ENCODE data around the gene ADM2. TPM values are rescaled to one million over a fixed set of nuclear protein-coding genes. Genes with fewer than 3 reads are reported as not detected.

ADM2 gene
- total RNA-seq, 1 experiment from 2014 or later = 11.9 TPM

DNA sequence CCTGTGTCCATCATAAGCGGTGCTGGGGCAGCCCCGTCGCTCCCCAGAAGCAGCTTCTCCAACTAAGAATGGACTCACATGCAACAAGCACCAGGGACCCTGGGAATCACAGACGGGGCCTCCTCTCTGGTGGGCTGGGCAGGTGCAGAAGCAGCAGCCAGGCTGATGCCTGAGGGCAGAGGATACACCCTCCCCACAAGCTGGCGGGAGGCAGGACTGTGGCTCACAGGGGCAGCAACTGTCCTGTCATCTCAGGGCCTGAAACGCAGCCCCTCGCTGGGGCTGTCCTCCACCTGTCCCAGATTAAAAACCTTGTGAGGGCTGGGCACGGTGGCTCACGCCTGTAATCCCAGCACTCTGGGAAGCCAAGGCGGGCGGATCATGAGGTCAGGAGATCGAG lies 3.4 kb upstream of the ADM2 start:
- Histone ChIP-seq H2BK15ac (ENCODE audit: low read depth, low read length) (no peak overlapping the region), H3K18ac (ENCODE audit: insufficient read length, low read depth, low read length) (no peak overlapping the region), H4K91ac (ENCODE audit: insufficient read length, low read depth, low read length) (no peak overlapping the region), H3K23ac (ENCODE audit: insufficient read length, low read depth, low read length) (no peak overlapping the region), H3K79me2 (ENCODE audit: insufficient read depth, low read length) (peaks cover 9% of the 10 kb centered on the region; the same call in 1 of the 2 replicates), H3K27ac (ENCODE audit: insufficient read length, low read depth, low read length) (no peak overlapping the region), H2BK12ac (ENCODE audit: insufficient read length, low read depth, low read length) (no peak overlapping the region), H2BK20ac (ENCODE audit: low read depth, low read length, poor library complexity, severe bottlenecking) (no peak overlapping the region), H3K23me2 (ENCODE audit: insufficient read length, low read depth, low read length, poor library complexity, severe bottlenecking) (peaks cover 18% of the 10 kb centered on the region), H3K9ac (ENCODE audit: extremely low read depth, insufficient read length, low read length) (no peak overlapping the region), H3T11ph (ENCODE audit: low read length) (no peak overlapping the region), H3K79me1 (ENCODE audit: insufficient read depth, low read depth, low read length, poor library complexity, severe bottlenecking) (peaks cover 8% of the 10 kb centered on the region), H2AFZ (ENCODE audit: low read length) (no peak overlapping the region), H3K27me3 (ENCODE audit: insufficient read depth, low read length) (peaks cover 9% of the 10 kb centered on the region; the same call in 1 of the 2 replicates), H4K5ac (ENCODE audit: insufficient read length, low read depth, low read length) (no peak overlapping the region), H4K20me1 (ENCODE audit: control insufficient read depth, insufficient read depth, insufficient read length) (peaks cover 4% of the 10 kb centered on the region), H3K9me3 (ENCODE audit: control insufficient read depth, low read depth, low read length) (no peaks in the 10 kb centered on the region), H3K14ac (ENCODE audit: insufficient read depth, low read length) (no peak overlapping the region), H3K4ac (ENCODE audit: low read depth, low read length) (no peak overlapping the region), H2BK5ac (ENCODE audit: insufficient read length, low read length) (no peak overlapping the region), H3K4me1 (ENCODE audit: insufficient read depth, low read length) (no peaks in the 10 kb centered on the region; the same call in 1 of the 2 replicates), H2AK5ac (ENCODE audit: insufficient read length, low read length) (no peak overlapping the region), H3K56ac (ENCODE audit: insufficient read length, low read depth, low read length) (no peak overlapping the region), H4K8ac (replicated peaks; ENCODE audit: insufficient read length, low read depth, low read length) (no peak overlapping the region), H3K4me2 (ENCODE audit: insufficient read depth, insufficient read length, low read length) (no peak overlapping the region), H2BK120ac (ENCODE audit: low read depth, low read length, poor library complexity, severe bottlenecking) (no peak overlapping the region)
- H3K9me3 Mint-ChIP-seq = no peaks in the 10 kb centered on the region
- WGBS (ENCODE audit: extremely low coverage, insufficient read length, low lambda C conversion rate) = no CpG with 5 or more reads among the region's 12 CpGs
- H3K4me1 Mint-ChIP-seq = peaks cover 26 to 27% of the 10 kb centered on the region in 2 experiments
- H3K4me3 Mint-ChIP-seq = no peak overlapping the region
- H3K27ac Mint-ChIP-seq = no peak overlapping the region
- peaks cover 0 to 6% (median 0%) of the 10 kb centered on the region in 3 experiments; a peak in 4 of 7 replicates for H3K36me3 Mint-ChIP-seq (ENCODE audit: insufficient read depth in 1 of 3, low read depth in 3 of 3)
- DNase-seq = no peak
- TF ChIP-seq, protein P1, sequence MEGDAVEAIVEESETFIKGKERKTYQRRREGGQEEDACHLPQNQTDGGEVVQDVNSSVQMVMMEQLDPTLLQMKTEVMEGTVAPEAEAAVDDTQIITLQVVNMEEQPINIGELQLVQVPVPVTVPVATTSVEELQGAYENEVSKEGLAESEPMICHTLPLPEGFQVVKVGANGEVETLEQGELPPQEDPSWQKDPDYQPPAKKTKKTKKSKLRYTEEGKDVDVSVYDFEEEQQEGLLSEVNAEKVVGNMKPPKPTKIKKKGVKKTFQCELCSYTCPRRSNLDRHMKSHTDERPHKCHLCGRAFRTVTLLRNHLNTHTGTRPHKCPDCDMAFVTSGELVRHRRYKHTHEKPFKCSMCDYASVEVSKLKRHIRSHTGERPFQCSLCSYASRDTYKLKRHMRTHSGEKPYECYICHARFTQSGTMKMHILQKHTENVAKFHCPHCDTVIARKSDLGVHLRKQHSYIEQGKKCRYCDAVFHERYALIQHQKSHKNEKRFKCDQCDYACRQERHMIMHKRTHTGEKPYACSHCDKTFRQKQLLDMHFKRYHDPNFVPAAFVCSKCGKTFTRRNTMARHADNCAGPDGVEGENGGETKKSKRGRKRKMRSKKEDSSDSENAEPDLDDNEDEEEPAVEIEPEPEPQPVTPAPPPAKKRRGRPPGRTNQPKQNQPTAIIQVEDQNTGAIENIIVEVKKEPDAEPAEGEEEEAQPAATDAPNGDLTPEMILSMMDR (conservative IDR thresholded peaks at IDR 0.05) = no peak
- peaks cover 36% of the 10 kb centered on the region for H3K27me3 Mint-ChIP-seq (ENCODE audit: low read depth)
